PC-3 (cell line): ENCODE results near the gene TICRR.

Source experiments
- EZH2phosphoT487 ChIP-seq: fragments of 300-600 bp; sonication (generic); IDR thresholded peaks from 2 replicates; pipeline ENCODE4 v1.6.1; 2018; ENCODE audit warnings: mild to moderate bottlenecking, antibody characterized with exemption, low read length, borderline replicate concordance
- TF ChIP-seq, protein P1 (sequence below): fragments of 300-600 bp; sonication (generic); conservative IDR thresholded peaks from 2 replicates; pipeline ENCODE4 v1.5.1; 2017; ENCODE audit warnings: antibody characterized with exemption, low read depth, mild to moderate bottlenecking, low read length

DNA sequence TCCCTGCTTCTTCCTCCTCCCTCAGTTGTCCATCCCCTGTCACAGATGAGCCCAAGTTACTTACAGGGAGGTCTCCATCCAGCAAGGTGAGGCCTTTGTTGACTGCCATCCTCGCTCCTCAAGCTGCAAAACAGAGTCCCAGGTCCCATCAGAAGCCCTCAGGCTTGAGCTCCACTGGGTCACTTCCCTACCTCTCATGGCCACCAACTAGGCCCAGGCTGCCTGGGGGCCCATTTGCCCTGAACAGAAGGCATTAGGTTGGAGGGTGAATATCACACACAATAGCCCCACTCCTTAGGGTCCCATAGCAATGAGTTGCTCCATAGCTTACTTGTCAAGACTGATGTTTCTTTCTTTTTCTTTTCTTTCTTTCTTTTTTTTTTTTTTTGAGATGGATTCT lies 102.1 kb downstream of the TICRR start:
- TF ChIP-seq, protein P1, sequence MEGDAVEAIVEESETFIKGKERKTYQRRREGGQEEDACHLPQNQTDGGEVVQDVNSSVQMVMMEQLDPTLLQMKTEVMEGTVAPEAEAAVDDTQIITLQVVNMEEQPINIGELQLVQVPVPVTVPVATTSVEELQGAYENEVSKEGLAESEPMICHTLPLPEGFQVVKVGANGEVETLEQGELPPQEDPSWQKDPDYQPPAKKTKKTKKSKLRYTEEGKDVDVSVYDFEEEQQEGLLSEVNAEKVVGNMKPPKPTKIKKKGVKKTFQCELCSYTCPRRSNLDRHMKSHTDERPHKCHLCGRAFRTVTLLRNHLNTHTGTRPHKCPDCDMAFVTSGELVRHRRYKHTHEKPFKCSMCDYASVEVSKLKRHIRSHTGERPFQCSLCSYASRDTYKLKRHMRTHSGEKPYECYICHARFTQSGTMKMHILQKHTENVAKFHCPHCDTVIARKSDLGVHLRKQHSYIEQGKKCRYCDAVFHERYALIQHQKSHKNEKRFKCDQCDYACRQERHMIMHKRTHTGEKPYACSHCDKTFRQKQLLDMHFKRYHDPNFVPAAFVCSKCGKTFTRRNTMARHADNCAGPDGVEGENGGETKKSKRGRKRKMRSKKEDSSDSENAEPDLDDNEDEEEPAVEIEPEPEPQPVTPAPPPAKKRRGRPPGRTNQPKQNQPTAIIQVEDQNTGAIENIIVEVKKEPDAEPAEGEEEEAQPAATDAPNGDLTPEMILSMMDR: no peak
- TF ChIP-seq EZH2phosphoT487: no peak
